Neural cell (in vitro differentiated cells): ENCODE data around the gene ANKRD60.

ENCODE experiments used
- CTCF ChIP-seq: fragments of 450-650 bp; IDR thresholded peaks from 2 replicates; pipeline ENCODE4 v1.5.1; 2014; ENCODE audit warnings: antibody characterized with exemption, mild to moderate bottlenecking, moderate library complexity; ENCODE audit not compliant: poor library complexity, severe bottlenecking
- EP300 ChIP-seq: fragments of 450-650 bp; conservative IDR thresholded peaks from 2 replicates; pipeline ENCODE4 v1.6.1; 2014; ENCODE audit warnings: antibody characterized with exemption, mild to moderate bottlenecking, moderate library complexity; ENCODE audit not compliant: poor library complexity, severe bottlenecking
- EZH2 ChIP-seq: fragments of 200-600, 300-800 bp; shearing (Covaris generic), sonication (generic); IDR thresholded peaks from 2 replicates; pipeline ENCODE4 v1.6.1; 2014; ENCODE audit warnings: antibody characterized with exemption, low read length, borderline replicate concordance, mild to moderate bottlenecking; ENCODE audit not compliant: insufficient read depth, poor library complexity, severe bottlenecking
- MXI1 ChIP-seq: fragments of 450-650 bp; conservative IDR thresholded peaks from 2 replicates; pipeline ENCODE4 v1.6.1; 2014; ENCODE audit warnings: antibody characterized with exemption, mild to moderate bottlenecking; ENCODE audit not compliant: poor library complexity, severe bottlenecking
- POLR2AphosphoS5 ChIP-seq: IDR thresholded peaks from 2 replicates; pipeline ENCODE4 v1.6.1; 2012
- RAD21 ChIP-seq: fragments of 450-650 bp; conservative IDR thresholded peaks from 2 replicates; pipeline ENCODE4 v1.6.1; 2014; ENCODE audit warnings: antibody characterized with exemption, mild to moderate bottlenecking, moderate library complexity
- SMC3 ChIP-seq: fragments of 450-650 bp; conservative IDR thresholded peaks from 2 replicates; pipeline ENCODE4 v1.6.1; 2014; ENCODE audit warnings: antibody characterized with exemption, mild to moderate bottlenecking, moderate library complexity; ENCODE audit not compliant: poor library complexity
- TAF1 ChIP-seq: IDR thresholded peaks from 2 replicates; pipeline ENCODE4 v1.6.1; 2012; ENCODE audit warnings: low read depth
- TF ChIP-seq, protein P1 (sequence below): IDR thresholded peaks from 2 replicates; pipeline ENCODE4 v1.6.1; 2012; ENCODE audit warnings: borderline replicate concordance

- TF ChIP-seq CTCF (no peak), EZH2 (no peak), TAF1 (no peak), EP300 (no peak), RAD21 (no peak), MXI1 (no peak), POLR2AphosphoS5 (no peak), SMC3 (no peak)
- TF ChIP-seq, protein P1, sequence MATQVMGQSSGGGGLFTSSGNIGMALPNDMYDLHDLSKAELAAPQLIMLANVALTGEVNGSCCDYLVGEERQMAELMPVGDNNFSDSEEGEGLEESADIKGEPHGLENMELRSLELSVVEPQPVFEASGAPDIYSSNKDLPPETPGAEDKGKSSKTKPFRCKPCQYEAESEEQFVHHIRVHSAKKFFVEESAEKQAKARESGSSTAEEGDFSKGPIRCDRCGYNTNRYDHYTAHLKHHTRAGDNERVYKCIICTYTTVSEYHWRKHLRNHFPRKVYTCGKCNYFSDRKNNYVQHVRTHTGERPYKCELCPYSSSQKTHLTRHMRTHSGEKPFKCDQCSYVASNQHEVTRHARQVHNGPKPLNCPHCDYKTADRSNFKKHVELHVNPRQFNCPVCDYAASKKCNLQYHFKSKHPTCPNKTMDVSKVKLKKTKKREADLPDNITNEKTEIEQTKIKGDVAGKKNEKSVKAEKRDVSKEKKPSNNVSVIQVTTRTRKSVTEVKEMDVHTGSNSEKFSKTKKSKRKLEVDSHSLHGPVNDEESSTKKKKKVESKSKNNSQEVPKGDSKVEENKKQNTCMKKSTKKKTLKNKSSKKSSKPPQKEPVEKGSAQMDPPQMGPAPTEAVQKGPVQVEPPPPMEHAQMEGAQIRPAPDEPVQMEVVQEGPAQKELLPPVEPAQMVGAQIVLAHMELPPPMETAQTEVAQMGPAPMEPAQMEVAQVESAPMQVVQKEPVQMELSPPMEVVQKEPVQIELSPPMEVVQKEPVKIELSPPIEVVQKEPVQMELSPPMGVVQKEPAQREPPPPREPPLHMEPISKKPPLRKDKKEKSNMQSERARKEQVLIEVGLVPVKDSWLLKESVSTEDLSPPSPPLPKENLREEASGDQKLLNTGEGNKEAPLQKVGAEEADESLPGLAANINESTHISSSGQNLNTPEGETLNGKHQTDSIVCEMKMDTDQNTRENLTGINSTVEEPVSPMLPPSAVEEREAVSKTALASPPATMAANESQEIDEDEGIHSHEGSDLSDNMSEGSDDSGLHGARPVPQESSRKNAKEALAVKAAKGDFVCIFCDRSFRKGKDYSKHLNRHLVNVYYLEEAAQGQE: no peak
Observed at GRCh38 chr20:58254890-58255289, 26.4 kb upstream of the ANKRD60 start.
